H1 (cell line): ENCODE measurements around the gene NARS2. TPM values are rescaled to one million over a fixed set of nuclear protein-coding genes. Genes with fewer than 3 reads are reported as not detected.

ENCODE experiments used
- CTCF ChIA-PET: fragments of 300-600 bp; sonication (Branson Sonifier 250); formaldehyde crosslinking; loops from one replicate; lab custom pipeline; 2021; ENCODE audit not compliant: partially characterized antibody; lab: Charles Lee
- POLR2A ChIA-PET: fragments of 300-600 bp; sonication (Branson Sonifier 250); formaldehyde crosslinking; loops from one replicate; lab custom pipeline; 2021; ENCODE audit warnings: inconsistent platforms; ENCODE audit not compliant: partially characterized antibody; lab: Charles Lee
- DNase-seq, 2 experiments: peaks; one replicate each; pipeline versions ENCODE4 v3.0.0 to v3.0.0-alpha.2; 2010 to 2022; ENCODE audit warnings: low spot score in 2 of 2, low read depth in 1 of 2, mixed read lengths in 1 of 2
- FAIRE-seq: peaks from 2 replicates; lab custom pipeline; 2011; peaks lifted over from hg19 to GRCh38; lab: Jason Lieb, UNC
- H2AFZ ChIP-seq: 2 replicates; pipeline ENCODE4 v1.8.1; 2012; ENCODE audit warnings: low read length, inconsistent platforms
- H2AK5ac ChIP-seq: 2 replicates; pipeline ENCODE4 v1.6.1; 2013; ENCODE audit warnings: low read depth, low read length
- H2BK120ac ChIP-seq: replicated peaks from 2 replicates; pipeline ENCODE3; 2013; ENCODE audit warnings: low read depth, low read length, inconsistent platforms
- H2BK12ac ChIP-seq: 2 replicates; pipeline ENCODE4 v1.6.1; 2013; ENCODE audit warnings: low read depth, low read length
- H2BK15ac ChIP-seq: 2 replicates; pipeline ENCODE4 v1.6.1; 2013; ENCODE audit warnings: low read length
- H2BK20ac ChIP-seq: 2 replicates; pipeline ENCODE4 v1.6.1; 2013; ENCODE audit warnings: low read length
- H2BK5ac ChIP-seq: 2 replicates; pipeline ENCODE4 v1.6.1; 2013; ENCODE audit warnings: low read depth, low read length
- H3K14ac ChIP-seq: 2 replicates; pipeline ENCODE4 v1.6.1; 2013; ENCODE audit warnings: inconsistent platforms; ENCODE audit not compliant: insufficient read length
- H3K18ac ChIP-seq: 2 replicates; pipeline ENCODE4 v1.6.1; 2013; ENCODE audit warnings: low read length; ENCODE audit errors: extremely low read depth
- H3K23ac ChIP-seq: 2 replicates; pipeline ENCODE4 v1.6.1; 2013; ENCODE audit warnings: inconsistent platforms; ENCODE audit not compliant: insufficient read length
- H3K23me2 ChIP-seq: 2 replicates; pipeline ENCODE4 v1.6.1; 2013; ENCODE audit warnings: low read depth, low read length
- H3K27ac ChIP-seq: 2 replicates; pipeline ENCODE4 v1.6.1; 2011; ENCODE audit warnings: low read depth, low read length, inconsistent platforms
- H3K27me3 ChIP-seq, 4 experiments: replicated peaks in 1 of 4; 1 replicate in 1 of 4; 2 replicates in 3 of 4; pipeline versions ENCODE4 v1.6.1 to v1.8.1; 2011 to 2013; ENCODE audit warnings: low read length in 3 of 4, mild to moderate bottlenecking in 3 of 4, inconsistent platforms in 2 of 4, mixed read lengths in 2 of 4, moderate library complexity in 1 of 4; ENCODE audit not compliant: control insufficient read depth in 3 of 4, insufficient read depth in 3 of 4; ENCODE audit errors: extremely low read depth in 1 of 4
- H3K36me3 ChIP-seq, 4 experiments: 2 replicates each; pipeline versions ENCODE4 v1.6.1 to v1.8.1; 2011 to 2013; ENCODE audit warnings: mild to moderate bottlenecking in 4 of 4, low read length in 3 of 4, moderate library complexity in 2 of 4, control low read depth in 1 of 4, inconsistent platforms in 1 of 4; ENCODE audit not compliant: insufficient read depth in 4 of 4, control insufficient read depth in 2 of 4
- H3K4ac ChIP-seq: replicated peaks from 2 replicates; pipeline ENCODE3; 2013; ENCODE audit warnings: low read length, low read depth, mixed read lengths, inconsistent platforms; ENCODE audit not compliant: insufficient read length
- H3K4me1 ChIP-seq, 4 experiments: replicated peaks in 1 of 4; 1 replicate in 1 of 4; 2 replicates in 3 of 4; pipeline versions ENCODE4 v1.6.1 to v1.8.1; 2011 to 2013; ENCODE audit warnings: low read length in 3 of 4, inconsistent platforms in 2 of 4, mixed read lengths in 1 of 4; ENCODE audit not compliant: insufficient read depth in 4 of 4, control insufficient read depth in 3 of 4
- H3K4me2 ChIP-seq, 2 experiments: 2 replicates each; pipeline versions ENCODE4 v1.6.1 to v1.8.1; 2011 to 2013; ENCODE audit warnings: low read depth in 2 of 2, low read length in 2 of 2, control low read depth in 1 of 2, inconsistent platforms in 1 of 2, mild to moderate bottlenecking in 1 of 2; ENCODE audit not compliant: insufficient read depth in 1 of 2
- H3K4me3 ChIP-seq, 4 experiments: fragments of 200-600, 300-600 bp in 1 of 4; sonication (generic), shearing (Covaris generic), sonication (Bioruptor Twin) in 1 of 4; 2 replicates each; pipeline versions ENCODE4 v1.5.1 to v1.8.1; 2011 to 2016; ENCODE audit warnings: low read length in 4 of 4, low read depth in 3 of 4, control low read depth in 2 of 4, inconsistent platforms in 2 of 4, mild to moderate bottlenecking in 2 of 4, mixed read lengths in 1 of 4, moderate library complexity in 1 of 4; ENCODE audit not compliant: insufficient read depth in 2 of 4; ENCODE audit errors: extremely low read depth in 1 of 4
- H3K56ac ChIP-seq: replicated peaks from 2 replicates; pipeline ENCODE3; 2013; ENCODE audit warnings: low read depth, mild to moderate bottlenecking, mixed read lengths, low read length, inconsistent platforms; ENCODE audit not compliant: insufficient read length
- H3K79me1 ChIP-seq: 2 replicates; pipeline ENCODE4 v1.6.1; 2013; ENCODE audit warnings: low read depth, low read length, control low read depth
- H3K79me2 ChIP-seq, 2 experiments: 2 replicates each; pipeline versions ENCODE4 v1.6.1 to v1.8.1; 2012 to 2013; ENCODE audit warnings: low read length in 2 of 2, mild to moderate bottlenecking in 2 of 2, inconsistent platforms in 1 of 2; ENCODE audit not compliant: insufficient read depth in 2 of 2, control insufficient read depth in 1 of 2
- H3K9ac ChIP-seq, 4 experiments: replicated peaks in 1 of 4; 1 replicate in 1 of 4; 2 replicates in 3 of 4; pipeline versions ENCODE4 v1.6.1 to v1.8.1; 2011 to 2013; ENCODE audit warnings: low read depth in 3 of 4, low read length in 3 of 4, control low read depth in 2 of 4, mild to moderate bottlenecking in 2 of 4, moderate library complexity in 2 of 4, inconsistent platforms in 1 of 4; ENCODE audit errors: extremely low read depth in 1 of 4
- H3K9me3 ChIP-seq, 2 experiments: 2 replicates each; pipeline versions ENCODE4 v1.6.1 to v1.8.1; 2012 to 2013; ENCODE audit warnings: mild to moderate bottlenecking in 2 of 2, moderate library complexity in 2 of 2, control low read depth in 1 of 2, inconsistent platforms in 1 of 2, low read depth in 1 of 2, low read length in 1 of 2, mixed read lengths in 1 of 2; ENCODE audit not compliant: insufficient read depth in 2 of 2
- H4K20me1 ChIP-seq, 2 experiments: replicated peaks in 1 of 2; 2 replicates each; pipeline versions ENCODE3 to v1.8.1; 2011 to 2013; ENCODE audit warnings: inconsistent platforms in 2 of 2, low read length in 2 of 2, mild to moderate bottlenecking in 1 of 2; ENCODE audit not compliant: insufficient read depth in 2 of 2, control insufficient read depth in 1 of 2
- H4K5ac ChIP-seq: 2 replicates; pipeline ENCODE4 v1.6.1; 2013; ENCODE audit warnings: low read length, low read depth, mixed read lengths, inconsistent platforms; ENCODE audit not compliant: insufficient read length
- H4K8ac ChIP-seq: 2 replicates; pipeline ENCODE4 v1.8.0; 2013; ENCODE audit warnings: mild to moderate bottlenecking, moderate library complexity, low read length, inconsistent platforms; ENCODE audit not compliant: insufficient read depth; ENCODE audit errors: extremely low read depth
- H4K91ac ChIP-seq: replicated peaks from 2 replicates; pipeline ENCODE3; 2013; ENCODE audit warnings: low read length, mixed read lengths, inconsistent platforms; ENCODE audit not compliant: insufficient read length
- CBX8 ChIP-seq: fragments of 300-800, 300-1000 bp; sonication (generic); IDR thresholded peaks from 2 replicates; pipeline ENCODE4 v1.7.1; 2016; ENCODE audit warnings: low read depth, low read length, borderline replicate concordance
- CHD2 ChIP-seq: IDR thresholded peaks from 2 replicates; pipeline ENCODE4 v1.6.1; 2012; ENCODE audit warnings: low read length, improper control_type of control experiment
- EGR1 ChIP-seq: IDR thresholded peaks from 2 replicates; pipeline ENCODE4 v1.6.1; 2011; ENCODE audit warnings: low read depth, low read length, borderline replicate concordance
- RAD21 ChIP-seq, 2 experiments: IDR thresholded peaks in 1 of 2; conservative IDR thresholded peaks in 1 of 2; 2 replicates each; pipeline ENCODE4 v1.6.1; 2011; ENCODE audit warnings: low read depth in 2 of 2, low read length in 2 of 2, improper control_type of control experiment in 1 of 2, inconsistent platforms in 1 of 2, mild to moderate bottlenecking in 1 of 2, moderate library complexity in 1 of 2
- WGBS, 2 experiments: shearing (Covaris generic) in 1 of 2; methylation state at CpG; one replicate each; pipeline versions ENCODE4 v1.1.6 to v1.1.7; 2013 to 2015; ENCODE audit warnings: low lambda C conversion rate in 2 of 2, mixed read lengths in 2 of 2, inconsistent platforms in 1 of 2, low coverage in 1 of 2, missing lambda C conversion rate in 1 of 2; ENCODE audit not compliant: insufficient replicate concordance in 2 of 2, insufficient coverage in 1 of 2, insufficient read length in 1 of 2; ENCODE audit errors: extremely low coverage in 1 of 2, missing lambda C conversion rate in 1 of 2; 5-methylcytosine and 5-hydroxymethylcytosine counted together
- polyA plus RNA-seq, 7 experiments: library from polyadenylated mRNA; depleted of rRNA in 3 of 7; stranded (reverse) in 5 of 7; unstranded in 2 of 7; fragments of >200 nt in 5 of 7; fragments of 200-250 nt in 2 of 7; gene quantifications; 1 replicate in 5 of 7; 2 replicates in 1 of 7; 4 replicates in 1 of 7; pipeline versions ENCODE4 v1.2.1 to v1.2.3, GENCODE V29; 2011 to 2013; ENCODE audit warnings: missing spikeins in 2 of 7, mixed read lengths in 2 of 7
- total RNA-seq: library from RNA; stranded (reverse); fragmentation: NEBNext Ultra II Directional; extraction: Animal tissue kit (Norgen Biotek cat#: 25700); gene quantifications from 2 replicates; pipeline ENCODE4 v1.2.1, GENCODE V29; 2021

NARS2 gene
- total and polyA plus RNA-seq, 2 of the 8 experiments (the other 6 are each of a cell fraction or from before 2014, with no cell fraction given), result 26.2 to 51.6 TPM

DNA sequence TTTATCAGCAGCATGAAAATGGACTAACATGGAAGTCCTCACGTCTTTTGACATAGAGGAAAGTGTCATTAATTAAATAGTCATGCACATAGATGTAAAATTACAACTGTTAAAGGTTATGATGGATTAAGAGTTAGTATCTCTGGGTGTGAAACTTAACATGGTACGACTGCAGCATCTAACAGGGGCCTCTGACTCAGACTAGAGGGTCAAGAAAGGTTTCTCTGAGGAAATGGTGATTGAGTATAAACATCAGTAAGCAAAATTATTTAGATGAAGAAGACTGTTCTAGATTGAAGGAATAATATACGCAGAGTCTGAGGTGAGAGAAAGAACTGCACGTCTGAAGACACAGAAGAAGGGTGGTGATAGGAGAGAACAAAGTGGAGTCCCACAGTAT is 114.9 kb downstream of the NARS2 start:
- FAIRE-seq, result no peak
- no peak overlapping the region for H2BK20ac ChIP-seq
- TF ChIP-seq RAD21 (IDR thresholded peaks at IDR 0.05 in 1 of 2, conservative IDR thresholded peaks at IDR 0.05 in 1 of 2; ENCODE audit: low read depth in 2 of 2, low read length in 2 of 2) (no peak), EGR1 (no peak), CHD2 (no peak), CBX8 (no peak)
- H3K4me2 ChIP-seq, result no peak overlapping the region
- no peak overlapping the region for H2BK12ac ChIP-seq
- H4K91ac ChIP-seq, result no peak overlapping the region
- H4K5ac ChIP-seq, result no peak overlapping the region
- H4K8ac ChIP-seq, result no peak overlapping the region
- H2AFZ ChIP-seq, result no peak overlapping the region
- H3K4me1 ChIP-seq, result no peaks in the 10 kb centered on the region
- no peak overlapping the region for H3K23ac ChIP-seq
- no peak overlapping the region for H3K14ac ChIP-seq
- H2AK5ac ChIP-seq, result no peak overlapping the region
- H3K9me3 ChIP-seq, result no peaks in the 10 kb centered on the region
- ChIA-PET CTCF (no interaction called here), POLR2A (no interaction called here)
- H3K36me3 ChIP-seq, result peaks cover 0 to 18% (median 10%) of the 10 kb centered on the region in 4 experiments; a peak in 5 of 8 replicates
- H3K27me3 ChIP-seq, result no peaks in the 10 kb centered on the region
- H4K20me1 ChIP-seq, result no peaks in the 10 kb centered on the region
- no peak overlapping the region for H3K27ac ChIP-seq
- H3K79me1 ChIP-seq, result no peaks in the 10 kb centered on the region
- H3K56ac ChIP-seq, result no peak overlapping the region
- H3K79me2 ChIP-seq, result no peaks in the 10 kb centered on the region
- no peak overlapping the region for H2BK5ac ChIP-seq
- no peak overlapping the region for H3K4ac ChIP-seq
- no peaks in the 10 kb centered on the region for H3K23me2 ChIP-seq
- no peak overlapping the region for H2BK120ac ChIP-seq
- no peak overlapping the region for H3K18ac ChIP-seq
- 89% methylated on average over 4 of the region's 4 CpGs; no CpG with 5 or more reads in 1 of the 2 experiments for WGBS, 2 experiments
- no peak overlapping the region for H3K9ac ChIP-seq
- DNase-seq, result no peak
- no peak overlapping the region for H3K4me3 ChIP-seq
- H2BK15ac ChIP-seq, result no peak overlapping the region
